CD4-positive, alpha-beta memory T cell (primary cell): Measurements from ENCODE around the gene IER5. TPM values are rescaled to one million over a fixed set of nuclear protein-coding genes. Genes with fewer than 3 reads are reported as not detected.
A peak's percentile ranks its signal among the peaks of the same experiment; 100 is the strongest.

ENCODE experiments used
- CTCF ChIA-PET: fragments of 350-600 bp; sonication (Branson Sonifier 250); formaldehyde crosslinking; loops from one replicate; lab custom pipeline; 2021; ENCODE audit warnings: inconsistent platforms; ENCODE audit not compliant: partially characterized antibody; lab: Charles Lee
- POLR2A ChIA-PET: fragments of 350-600 bp; sonication (Branson Sonifier 250); formaldehyde crosslinking; loops from one replicate; lab custom pipeline; 2021; ENCODE audit not compliant: partially characterized antibody; lab: Charles Lee
- DNase-seq, 5 donors: peaks; one replicate each; pipeline versions ENCODE4 v3.0.0 to v3.0.0-alpha.2; 2020 to 2022; ENCODE audit warnings: mixed read lengths in 1 of 5
- H3K27ac ChIP-seq: one replicate; pipeline ENCODE4 v1.7.0; 2013; ENCODE audit warnings: low read depth, low read length
- H3K27me3 ChIP-seq: 2 replicates; pipeline ENCODE4 v1.7.0; 2013; ENCODE audit warnings: mild to moderate bottlenecking, low read length, moderate library complexity; ENCODE audit not compliant: insufficient read depth
- H3K36me3 ChIP-seq: 2 replicates; pipeline ENCODE4 v1.7.0; 2013; ENCODE audit warnings: mild to moderate bottlenecking, low read length, moderate library complexity; ENCODE audit not compliant: insufficient read depth
- H3K4me1 ChIP-seq: 2 replicates; pipeline ENCODE4 v1.7.0; 2013; ENCODE audit warnings: mild to moderate bottlenecking, low read length, moderate library complexity; ENCODE audit not compliant: insufficient read depth
- H3K4me3 ChIP-seq, 2 donors: one replicate each; pipeline ENCODE4 v1.7.0; 2013; ENCODE audit warnings: low read length in 2 of 2, mild to moderate bottlenecking in 1 of 2
- H3K9me3 ChIP-seq, 2 donors: one replicate each; pipeline ENCODE4 v1.7.0; 2013; ENCODE audit warnings: low read length in 2 of 2, control low read depth in 1 of 2; ENCODE audit not compliant: control insufficient read depth in 1 of 2
- H3K27ac Mint-ChIP-seq, 7 donors: one replicate each; pipeline ENCODE4 v1.8.0; 2020 to 2021; ENCODE audit warnings: mixed read lengths in 7 of 7, mild to moderate bottlenecking in 6 of 7, inconsistent platforms in 3 of 7, moderate library complexity in 3 of 7
- H3K27me3 Mint-ChIP-seq, 2 donors: one replicate each; pipeline ENCODE4 v1.8.0; 2020 to 2021; ENCODE audit warnings: mixed read lengths in 2 of 2
- H3K36me3 Mint-ChIP-seq, 2 donors: one replicate each; pipeline ENCODE4 v1.8.0; 2020 to 2021; ENCODE audit warnings: mixed read lengths in 2 of 2, inconsistent platforms in 1 of 2, mild to moderate bottlenecking in 1 of 2
- H3K4me1 Mint-ChIP-seq, 4 donors: one replicate each; pipeline ENCODE4 v1.8.0; 2020 to 2021; ENCODE audit warnings: mixed read lengths in 4 of 4, mild to moderate bottlenecking in 1 of 4
- H3K4me3 Mint-ChIP-seq, 8 donors: one replicate each; pipeline ENCODE4 v1.8.0; 2020 to 2021; ENCODE audit warnings: mixed read lengths in 8 of 8, mild to moderate bottlenecking in 7 of 8, moderate library complexity in 6 of 8, inconsistent platforms in 3 of 8
- H3K9me3 Mint-ChIP-seq, 8 donors: one replicate each; pipeline ENCODE4 v1.8.0; 2020 to 2021; ENCODE audit warnings: mixed read lengths in 8 of 8, mild to moderate bottlenecking in 5 of 8, inconsistent platforms in 3 of 8, moderate library complexity in 1 of 8
- intact Hi-C: fragments of 100-400 bp; cut with micrococcal nuclease; formaldehyde crosslinking; loops from one replicate; pipeline ENCODE4 v1.15.1; 2023
- polyA plus RNA-seq, 2 donors: library from polyadenylated mRNA; unstranded; fragments of 300-500 nt; fragmentation: Illumina TruSeq; gene quantifications; one replicate each; pipeline ENCODE4 v1.2.3, GENCODE V29; 2021
- total RNA-seq, 2 experiments: library from RNA; stranded (reverse); gene quantifications; one replicate each; pipeline ENCODE4 v1.2.3, GENCODE V29; 2021

IER5 gene
- total and polyA plus RNA-seq, 4 experiments from 2014 or later = 11.0 to 29.3 (median 23.5) TPM

- Mint-ChIP-seq H3K4me3 (peak overlapping the region in 2 of 8 donors; percentile 7 to 33), H3K27me3 (no peaks in the 10 kb centered on the region), H3K36me3 (peaks cover 0 to 4% of the 10 kb centered on the region in 2 donors), H3K27ac (peak overlapping the region in 4 of 7 donors; percentile 51 to 92 (median 60)), H3K9me3 (no peaks in the 10 kb centered on the region), H3K4me1 (peaks cover 45 to 73% (median 62%) of the 10 kb centered on the region in 4 donors)
- Histone ChIP-seq H3K4me1 (peaks cover 68% of the 10 kb centered on the region), H3K36me3 (no peaks in the 10 kb centered on the region), H3K27ac (no peak overlapping the region), H3K4me3 (no peak overlapping the region), H3K27me3 (no peaks in the 10 kb centered on the region), H3K9me3 (no peaks in the 10 kb centered on the region)
- CTCF ChIA-PET = interaction anchor here (2.1 to 6.7 kb wide), 2 partner anchors 11 to 41 kb away, joined by 5 to 75 read pairs; partner anchors contain the start of gene IER5
- intact Hi-C loops = loop anchor here (10.0 kb wide), 1 partner anchor 1146 kb away; the partner anchor contains the start of gene CEP350
- no peak for DNase-seq
- POLR2A ChIA-PET = interaction anchor here (14.7 kb wide), 1 partner anchor 10 kb away, joined by 508 read pairs; the partner anchor contains the start of gene IER5
Measured at GRCh38 chr1:181100934-181101333, 12.4 kb downstream of the IER5 start.

- POLR2A ChIA-PET = interaction anchor here (14.7 kb wide), 1 partner anchor 11 kb away, joined by 508 read pairs; the partner anchor contains the start of gene IER5
- no peak for DNase-seq
- H3K9me3 ChIP-seq = no peaks in the 10 kb centered on the region
- CTCF ChIA-PET = interaction anchor here (2.1 to 6.7 kb wide), 3 partner anchors 11 to 41 kb away, joined by 5 to 75 read pairs (median 38); partner anchors contain the start of gene IER5
- no peaks in the 10 kb centered on the region for H3K9me3 Mint-ChIP-seq
- H3K4me1 ChIP-seq = peaks cover 76% of the 10 kb centered on the region
- peak overlapping the region in 5 of 7 donors; percentile 51 to 92 (median 55) for H3K27ac Mint-ChIP-seq
- H3K4me3 Mint-ChIP-seq = no peak overlapping the region
- H3K4me1 Mint-ChIP-seq = peaks cover 49 to 80% (median 67%) of the 10 kb centered on the region in 4 donors
- H3K36me3 ChIP-seq = no peaks in the 10 kb centered on the region
- H3K36me3 Mint-ChIP-seq = peaks cover 0 to 3% of the 10 kb centered on the region in 2 donors
- no peak overlapping the region for H3K27ac ChIP-seq
- no peak overlapping the region for H3K4me3 ChIP-seq
- no peaks in the 10 kb centered on the region for H3K27me3 Mint-ChIP-seq
- intact Hi-C loops = loop anchor here (10.0 kb wide), 1 partner anchor 1147 kb away; the partner anchor contains the start of gene CEP350
- no peaks in the 10 kb centered on the region for H3K27me3 ChIP-seq
Measured at GRCh38 chr1:181101581-181102226, 13.2 kb downstream of the IER5 start.

- Histone ChIP-seq H3K4me3 (no peak overlapping the region), H3K9me3 (no peaks in the 10 kb centered on the region), H3K27ac (no peak overlapping the region), H3K27me3 (no peaks in the 10 kb centered on the region), H3K4me1 (peaks cover 72% of the 10 kb centered on the region), H3K36me3 (no peaks in the 10 kb centered on the region)
- Mint-ChIP-seq H3K36me3 (peaks cover 0 to 3% of the 10 kb centered on the region in 2 donors), H3K9me3 (no peaks in the 10 kb centered on the region), H3K27ac (peak overlapping the region; percentile 77 to 96 (median 94)), H3K4me1 (peaks cover 49 to 88% (median 69%) of the 10 kb centered on the region in 4 donors), H3K27me3 (no peaks in the 10 kb centered on the region), H3K4me3 (peak overlapping the region in 2 of 8 donors; percentile 25 to 92)
- ChIA-PET CTCF (interaction anchor here (0.8 to 6.7 kb wide), 5 partner anchors 12 to 63 kb away, joined by 3 to 75 read pairs (median 5); partner anchors contain the start of gene IER5), POLR2A (interaction anchor here (1.3 to 14.7 kb wide), 4 partner anchors 12 to 81 kb away, joined by 3 to 508 read pairs (median 17); partner anchors contain the start of gene IER5)
- DNase-seq = no peak
- intact Hi-C loops = loop anchor here (10.0 kb wide), 1 partner anchor 1148 kb away; the partner anchor contains the start of gene CEP350
Measured at GRCh38 chr1:181102841-181103240, 14.3 kb downstream of the IER5 start.

DNA sequence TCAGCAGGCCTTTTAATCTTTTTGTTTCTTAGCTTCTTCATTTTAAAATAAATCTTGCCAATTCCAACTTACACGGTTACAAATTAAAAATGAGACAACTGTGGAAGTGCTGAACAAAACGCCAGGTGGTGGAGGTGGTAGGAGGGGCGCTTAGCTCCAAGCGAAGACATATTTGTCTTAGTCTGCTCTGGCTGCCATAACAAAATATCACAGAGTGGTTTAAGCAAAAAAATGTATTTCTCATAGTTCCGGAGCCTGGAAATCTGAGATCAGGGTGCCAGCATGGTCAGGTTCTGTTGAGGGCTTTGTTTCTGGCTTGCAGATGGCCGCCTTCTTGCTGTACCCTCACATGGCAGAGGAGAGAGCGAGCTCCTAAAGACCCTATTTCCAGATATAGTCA, 14.9 kb downstream of the IER5 start:
- peak overlapping the region in 4 of 8 donors; percentile 3 to 92 (median 32) for H3K4me3 Mint-ChIP-seq

DNA sequence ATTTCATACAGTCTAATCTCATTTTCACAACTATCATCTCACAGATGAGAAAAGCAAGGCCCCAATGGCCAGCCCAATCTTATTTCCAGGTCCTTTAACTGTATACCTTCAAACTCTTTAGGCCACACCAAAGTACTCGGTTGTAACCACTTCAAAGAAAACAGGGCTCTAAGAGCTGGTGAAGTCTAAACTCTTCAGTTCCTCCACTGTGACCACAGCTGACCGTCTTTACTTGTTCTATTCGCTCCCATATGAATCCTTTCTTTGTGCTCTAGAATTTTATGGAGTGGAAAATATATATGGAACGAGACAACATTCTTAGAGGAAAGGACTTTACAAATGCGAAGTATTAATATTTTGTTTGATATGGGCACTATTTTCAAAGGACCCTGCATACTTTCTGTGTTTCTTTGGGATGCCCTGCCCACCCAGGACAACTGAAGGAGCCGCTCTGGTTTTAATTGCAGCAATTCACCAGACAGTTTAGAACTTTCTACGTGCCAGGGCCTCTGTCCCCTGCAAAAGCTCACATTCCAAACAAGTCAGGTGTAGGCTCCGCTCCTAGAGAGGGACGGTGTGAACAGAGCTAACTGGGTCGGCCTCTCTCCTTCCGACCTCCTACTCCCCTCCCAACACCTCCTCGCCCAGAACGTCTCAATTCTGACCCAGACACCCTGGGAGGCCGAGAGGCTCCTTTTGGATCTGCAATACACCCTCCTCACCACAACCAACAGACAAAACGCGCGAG, 15.7 kb downstream of the IER5 start:
- H3K27me3 ChIP-seq = no peaks in the 10 kb centered on the region
- H3K4me1 Mint-ChIP-seq = peaks cover 43 to 83% (median 62%) of the 10 kb centered on the region in 4 donors
- no peaks in the 10 kb centered on the region for H3K9me3 Mint-ChIP-seq
- no peaks in the 10 kb centered on the region for H3K27me3 Mint-ChIP-seq
- POLR2A ChIA-PET = interaction anchor here (0.7 to 14.7 kb wide), 17 partner anchors 10 to 602 kb away, joined by 3 to 508 read pairs (median 9); partner anchors contain the start of genes IER5, MR1, STX6 and XPR1
- peak overlapping the region; percentile 25 to 76 for H3K4me3 ChIP-seq
- intact Hi-C loops = loop anchor here (2.0 to 10.0 kb wide), 2 partner anchors 39 to 1149 kb away; partner anchors contain the start of gene CEP350
- H3K4me3 Mint-ChIP-seq = peak overlapping the region; percentile 79 to 92 (median 86)
- peaks cover 68% of the 10 kb centered on the region for H3K4me1 ChIP-seq
- CTCF ChIA-PET = interaction anchor here (1.0 to 6.7 kb wide), 5 partner anchors 14 to 71 kb away, joined by 4 to 75 read pairs (median 5); partner anchors contain the start of genes IER5 and MR1
- H3K27ac Mint-ChIP-seq = peak overlapping the region; percentile 92 to 96 (median 94)
- no peaks in the 10 kb centered on the region for H3K36me3 ChIP-seq
- peaks cover 0 to 3% of the 10 kb centered on the region in 2 donors for H3K36me3 Mint-ChIP-seq
- H3K9me3 ChIP-seq = no peaks in the 10 kb centered on the region
- DNase-seq = peak in 1 of 5 donors; percentile 32
- H3K27ac ChIP-seq = peak overlapping the region; percentile 79

More for the DNA sequence above, 14.9 kb downstream of the IER5 start:
- DNase-seq = no peak
- H3K4me3 ChIP-seq = no peak overlapping the region
- Mint-ChIP-seq H3K27me3 (no peaks in the 10 kb centered on the region), H3K27ac (peak overlapping the region; percentile 77 to 96 (median 94)), H3K36me3 (peaks cover 0 to 3% of the 10 kb centered on the region in 2 donors), H3K9me3 (no peaks in the 10 kb centered on the region), H3K4me1 (peaks cover 47 to 86% (median 66%) of the 10 kb centered on the region in 4 donors)
- H3K27ac ChIP-seq = no peak overlapping the region
- ChIA-PET POLR2A (interaction anchor here (0.7 to 14.7 kb wide), 5 partner anchors 13 to 81 kb away, joined by 3 to 508 read pairs (median 3); partner anchors contain the start of gene IER5), CTCF (interaction anchor here (1.0 to 6.7 kb wide), 4 partner anchors 13 to 63 kb away, joined by 4 to 75 read pairs (median 22); partner anchors contain the start of gene IER5)
- no peaks in the 10 kb centered on the region for H3K27me3 ChIP-seq
- no peaks in the 10 kb centered on the region for H3K9me3 ChIP-seq
- H3K36me3 ChIP-seq = no peaks in the 10 kb centered on the region
- intact Hi-C loops = loop anchor here (10.0 kb wide), 1 partner anchor 1149 kb away; the partner anchor contains the start of gene CEP350
- H3K4me1 ChIP-seq = peaks cover 72% of the 10 kb centered on the region

- Histone ChIP-seq H3K27me3 (no peaks in the 10 kb centered on the region), H3K36me3 (no peaks in the 10 kb centered on the region), H3K9me3 (no peaks in the 10 kb centered on the region), H3K4me1 (peaks cover 62% of the 10 kb centered on the region), H3K4me3 (peak overlapping the region; percentile 25 to 76), H3K27ac (peak overlapping the region; percentile 79)
- CTCF ChIA-PET = interaction anchor here (0.7 to 6.7 kb wide), 9 partner anchors 8 to 83 kb away, joined by 3 to 75 read pairs (median 4); partner anchors contain the start of genes IER5, MR1 and STX6
- POLR2A ChIA-PET = interaction anchor here (0.7 to 14.7 kb wide), 21 partner anchors 10 to 603 kb away, joined by 3 to 508 read pairs (median 6); partner anchors contain the start of genes IER5, MR1, STX6 and XPR1
- Mint-ChIP-seq H3K27ac (peak overlapping the region; percentile 92 to 96 (median 94)), H3K9me3 (no peaks in the 10 kb centered on the region), H3K27me3 (no peaks in the 10 kb centered on the region), H3K4me1 (peaks cover 38 to 77% (median 56%) of the 10 kb centered on the region in 4 donors), H3K36me3 (peaks cover 0 to 3% of the 10 kb centered on the region in 2 donors), H3K4me3 (peak overlapping the region; percentile 79 to 92 (median 86))
- intact Hi-C loops = loop anchor here (1.0 to 10.0 kb wide), 4 partner anchors 16 to 1150 kb away; partner anchors contain the start of genes CEP350 and IER5
- peak; percentile 54 to 72 (median 56) for DNase-seq
Measured at GRCh38 chr1:181104790-181105133, 16.3 kb downstream of the IER5 start.
